ENCODE measurements around the gene TEKT5.
"Not testable (repeated sequence)": the region's sequence is repeated elsewhere in the genome, so short reads cannot be mapped to it uniquely, and the experiment has no call there.

TEKT5 gene

DNA sequence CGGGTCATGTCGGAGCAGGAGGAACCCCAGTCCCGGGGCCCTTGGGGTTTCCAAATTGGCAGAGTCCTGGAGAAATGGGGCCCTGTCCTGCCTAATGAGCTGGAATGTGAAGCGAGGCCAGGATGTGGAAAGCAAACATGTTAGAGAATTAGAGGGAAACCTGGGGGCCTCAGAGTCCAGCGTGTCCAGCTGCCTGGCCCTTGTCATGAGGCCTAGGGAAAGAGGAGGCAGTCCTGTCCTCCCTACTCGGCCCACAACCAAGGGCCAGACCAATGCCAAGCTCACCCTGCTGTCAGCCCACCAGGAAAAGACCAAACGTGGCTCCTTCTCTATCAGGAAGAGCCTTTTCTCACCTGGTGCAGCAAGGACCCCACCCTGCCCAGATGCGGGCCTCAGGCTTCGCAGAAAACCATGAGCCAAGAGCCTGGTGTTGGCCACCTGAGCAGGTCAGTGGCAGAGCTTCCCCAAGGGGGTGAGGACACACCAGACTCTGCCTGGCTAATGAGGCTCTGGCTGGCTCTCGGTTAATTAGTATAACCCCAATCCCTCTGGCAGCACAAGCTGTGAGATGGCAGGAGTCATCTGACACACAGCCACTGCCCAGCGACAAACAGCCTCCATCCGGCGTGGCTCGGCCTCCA, 10.1 kb downstream of the TEKT5 start:
- H3K4me3 ChIP-seq (replicated peaks; ENCODE audit: low read depth, low read length), result no peak overlapping the region
- TF ChIP-seq, protein P1, sequence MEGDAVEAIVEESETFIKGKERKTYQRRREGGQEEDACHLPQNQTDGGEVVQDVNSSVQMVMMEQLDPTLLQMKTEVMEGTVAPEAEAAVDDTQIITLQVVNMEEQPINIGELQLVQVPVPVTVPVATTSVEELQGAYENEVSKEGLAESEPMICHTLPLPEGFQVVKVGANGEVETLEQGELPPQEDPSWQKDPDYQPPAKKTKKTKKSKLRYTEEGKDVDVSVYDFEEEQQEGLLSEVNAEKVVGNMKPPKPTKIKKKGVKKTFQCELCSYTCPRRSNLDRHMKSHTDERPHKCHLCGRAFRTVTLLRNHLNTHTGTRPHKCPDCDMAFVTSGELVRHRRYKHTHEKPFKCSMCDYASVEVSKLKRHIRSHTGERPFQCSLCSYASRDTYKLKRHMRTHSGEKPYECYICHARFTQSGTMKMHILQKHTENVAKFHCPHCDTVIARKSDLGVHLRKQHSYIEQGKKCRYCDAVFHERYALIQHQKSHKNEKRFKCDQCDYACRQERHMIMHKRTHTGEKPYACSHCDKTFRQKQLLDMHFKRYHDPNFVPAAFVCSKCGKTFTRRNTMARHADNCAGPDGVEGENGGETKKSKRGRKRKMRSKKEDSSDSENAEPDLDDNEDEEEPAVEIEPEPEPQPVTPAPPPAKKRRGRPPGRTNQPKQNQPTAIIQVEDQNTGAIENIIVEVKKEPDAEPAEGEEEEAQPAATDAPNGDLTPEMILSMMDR (IDR thresholded peaks at IDR 0.05; ENCODE audit: low read depth, low read length, missing control alignments), result no peak

DNA sequence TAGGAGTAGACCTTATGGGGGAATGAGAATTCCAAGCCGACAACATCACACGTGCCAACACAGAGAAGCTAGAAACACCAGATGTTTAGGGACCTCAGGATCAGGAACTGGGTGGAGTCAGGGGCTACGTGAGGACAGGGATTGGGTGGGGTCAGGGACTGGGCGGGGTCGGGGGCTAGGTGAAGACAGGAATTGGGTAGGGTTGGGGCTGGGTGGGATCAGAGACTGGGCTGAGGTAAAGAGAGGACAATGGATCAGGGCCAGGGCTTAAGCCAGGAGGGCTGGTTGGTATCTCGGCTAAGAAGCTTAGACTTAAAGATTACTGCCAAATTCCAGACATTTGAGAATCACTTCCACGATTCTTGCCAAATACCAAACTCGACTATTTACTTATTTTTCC, 11.6 kb downstream of the TEKT5 start:
- TF ChIP-seq, protein P1 (IDR thresholded peaks at IDR 0.05; ENCODE audit: low read depth, low read length, missing control alignments), result no peak
- no peak for DNase-seq (ENCODE audit: extremely low read depth, low read depth)

More for the DNA sequence above, 10.1 kb downstream of the TEKT5 start:
- no peak for DNase-seq (ENCODE audit: extremely low read depth, low read depth)

DNA sequence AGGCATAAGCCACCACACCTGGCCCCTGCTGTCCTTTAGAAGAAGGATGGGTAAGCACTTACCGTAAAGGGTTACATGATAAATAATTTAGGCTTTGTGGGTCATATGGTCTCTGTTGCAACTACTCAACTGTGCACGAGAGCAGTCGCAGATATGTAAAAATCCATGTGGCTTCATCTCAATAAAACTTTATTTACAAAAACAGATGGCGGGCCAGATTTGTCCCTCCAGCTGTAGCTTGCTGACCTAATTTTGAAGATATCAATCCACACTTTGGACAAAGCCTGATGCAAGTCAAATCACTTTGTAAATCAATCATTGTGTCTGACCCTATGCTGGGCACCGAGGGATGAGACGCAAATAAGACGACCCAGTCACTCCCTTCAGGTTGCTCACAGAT, 12.1 kb downstream of the TEKT5 start:
- TF ChIP-seq, protein P1 (IDR thresholded peaks at IDR 0.05; ENCODE audit: low read depth, low read length, missing control alignments), result no peak
- no peak for DNase-seq (ENCODE audit: extremely low read depth, low read depth)
- no peak overlapping the region for H3K4me3 ChIP-seq (replicated peaks; ENCODE audit: low read depth, low read length)

More for the DNA sequence above, 11.6 kb downstream of the TEKT5 start:
- no peak overlapping the region for H3K4me3 ChIP-seq (replicated peaks; ENCODE audit: low read depth, low read length)

DNA sequence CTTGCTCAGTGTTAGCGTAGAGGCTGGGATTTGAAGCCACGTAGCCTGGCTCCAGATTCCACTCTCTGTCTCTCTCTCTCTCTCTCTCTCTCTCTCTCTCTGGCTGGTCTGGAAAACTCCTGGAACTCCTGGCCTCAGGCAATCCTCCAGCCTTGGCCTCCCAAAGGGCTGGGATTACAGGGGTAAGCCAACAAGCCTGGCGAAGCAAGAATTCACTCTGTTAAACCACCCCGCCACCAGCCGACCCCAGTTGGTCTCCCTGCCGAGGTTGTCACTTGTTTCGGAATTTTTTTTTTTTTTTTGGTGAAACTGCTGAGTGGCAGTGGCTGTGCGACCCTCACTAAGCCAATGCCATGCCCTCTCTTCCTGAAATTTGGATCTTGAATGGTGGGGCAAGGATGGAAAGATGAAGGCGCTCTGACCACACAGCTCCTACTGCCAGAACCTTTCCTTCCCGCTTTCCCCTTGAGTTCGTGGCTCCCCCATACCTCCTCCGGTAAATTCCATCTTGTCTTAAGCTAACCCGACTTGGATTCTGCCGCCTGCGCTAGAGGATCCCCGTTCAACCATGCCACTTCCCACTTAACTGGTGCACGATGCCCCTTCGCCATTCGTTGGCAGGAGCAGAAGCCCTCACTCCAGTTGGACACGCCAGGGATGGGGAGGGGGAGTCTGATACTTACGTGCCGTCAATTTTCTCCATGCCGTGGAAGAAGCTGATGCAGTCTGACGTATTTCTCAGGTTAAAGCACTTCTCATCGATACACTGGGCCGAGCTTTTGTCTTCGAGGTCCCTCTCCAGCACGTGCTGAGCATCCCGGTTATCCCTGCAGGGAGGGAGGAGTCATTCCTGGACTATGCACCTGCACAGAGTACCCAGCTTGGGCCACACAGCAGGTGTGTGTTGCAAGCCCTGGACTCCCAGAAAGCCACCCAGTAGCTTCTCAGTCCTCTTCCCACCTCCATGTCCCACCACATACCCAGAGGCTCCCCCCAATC, 13.1 kb downstream of the TEKT5 start:
- no peak overlapping the region for H3K4me3 ChIP-seq (replicated peaks; ENCODE audit: low read depth, low read length)
- TF ChIP-seq, protein P1 (IDR thresholded peaks at IDR 0.05; ENCODE audit: low read depth, low read length, missing control alignments), result no peak
- no peak for DNase-seq (ENCODE audit: extremely low read depth, low read depth)

DNA sequence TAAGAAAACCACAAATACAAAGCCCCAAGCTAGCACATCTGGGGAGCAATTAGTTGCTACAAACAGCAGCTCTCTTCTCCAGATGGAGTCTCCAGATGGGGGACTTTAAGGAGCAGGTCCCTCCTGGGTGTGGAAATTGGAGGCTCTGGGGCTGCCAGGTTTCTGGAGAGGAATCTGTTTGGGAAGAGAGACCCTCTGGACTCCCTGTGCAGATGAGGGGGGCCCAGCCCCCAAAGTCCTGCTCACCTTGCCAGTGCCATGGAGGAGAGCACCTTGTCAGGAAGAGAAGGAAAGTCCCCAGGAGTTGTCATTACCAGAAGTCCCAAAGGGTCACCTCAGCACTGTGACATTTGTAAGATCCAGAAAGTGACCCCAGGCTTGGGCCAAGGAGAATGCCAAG, 14.8 kb downstream of the TEKT5 start:
- no peak for DNase-seq (ENCODE audit: extremely low read depth, low read depth)
- TF ChIP-seq, protein P1 (IDR thresholded peaks at IDR 0.05; ENCODE audit: low read depth, low read length, missing control alignments), result no peak
- H3K4me3 ChIP-seq (replicated peaks; ENCODE audit: low read depth, low read length), result no peak overlapping the region

DNA sequence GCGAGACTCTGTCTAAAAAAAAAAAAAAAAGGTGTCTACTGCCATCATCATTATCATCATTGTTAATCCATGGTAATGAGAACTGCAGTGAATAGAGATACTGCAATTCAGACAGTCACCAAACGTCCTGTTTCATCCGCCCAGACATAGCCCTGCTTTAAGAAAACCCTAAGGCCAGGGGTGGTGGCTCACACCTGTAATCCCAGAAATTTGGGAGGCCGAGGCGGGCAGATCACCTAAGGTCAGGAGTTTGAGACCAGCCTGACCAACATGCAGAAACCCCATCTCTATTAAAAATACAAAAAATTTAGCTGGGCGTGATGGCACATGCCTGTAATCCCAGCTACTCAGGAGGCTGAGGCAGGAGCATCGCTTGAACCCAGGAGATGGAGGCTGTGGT, 15.3 kb downstream of the TEKT5 start:
- not testable (repeated sequence) for DNase-seq (ENCODE audit: extremely low read depth, low read depth); H3K4me3 ChIP-seq (replicated peaks; ENCODE audit: low read depth, low read length)

DNA sequence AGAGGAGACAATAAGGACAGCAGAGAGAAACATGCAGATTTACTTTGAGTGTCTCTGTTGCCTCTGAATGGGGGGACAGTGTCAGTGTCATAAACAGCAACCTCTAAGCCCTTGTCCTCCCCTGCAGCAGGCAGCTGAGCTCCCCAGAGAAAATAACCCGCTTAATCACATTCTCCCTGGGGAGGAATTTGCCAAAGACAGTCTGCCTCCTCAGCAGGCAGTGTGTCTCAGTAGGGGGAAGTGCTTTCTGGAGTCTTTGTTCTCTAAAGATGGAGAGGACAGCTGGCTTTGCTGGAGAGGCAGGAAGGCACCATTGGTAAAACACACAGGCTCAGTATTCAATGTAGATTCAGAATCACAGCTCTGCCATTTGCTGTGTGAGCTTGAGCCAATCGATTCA, 16.1 kb downstream of the TEKT5 start:
- H3K4me3 ChIP-seq (replicated peaks; ENCODE audit: low read depth, low read length), result no peak overlapping the region
- no peak for DNase-seq (ENCODE audit: extremely low read depth, low read depth)
- TF ChIP-seq, protein P1 (IDR thresholded peaks at IDR 0.05; ENCODE audit: low read depth, low read length, missing control alignments), result no peak
